GM18519 (cell line): ENCODE data around the gene SDR42E1.

Source experiments
- ATAC-seq: cut with Tn5 transposase; IDR thresholded peaks from one replicate; pipeline ENCODE4 v1.9.1; 2021; ENCODE audit warnings: mild to moderate bottlenecking, moderate library complexity; ENCODE audit not compliant: unreplicated experiment, low FRiP score

SDR42E1 gene

GRCh38 chr16:81942007-81942601 is 69.2 kb downstream of the SDR42E1 start:
- ATAC-seq, result no peak

- ATAC-seq, result no peak
These were observed 70.3 kb downstream of the SDR42E1 start for GRCh38 chr16:81940781-81941560.

- no peak for ATAC-seq
These were observed 71.9 kb downstream of the SDR42E1 start for GRCh38 chr16:81939164-81940056.
